ENCODE results near the gene HIPK2. TPM values are rescaled to one million over a fixed set of nuclear protein-coding genes. Genes with fewer than 3 reads are reported as not detected.
A peak's percentile ranks its signal among the peaks of the same experiment; 100 is the strongest.

The HIPK2 gene
- polyA plus RNA-seq, 3 donors: 1.6 to 12.1 (median 3.0) TPM

- Histone ChIP-seq H2AFZ (ENCODE audit: insufficient read depth, low read depth, low read length, poor library complexity, severe bottlenecking) (no peak overlapping the region), H4K20me1 (ENCODE audit: insufficient read depth, low read length) (peaks cover 98% of the 10 kb centered on the region), H3K9ac (ENCODE audit: insufficient read depth, low read length, poor library complexity, severe bottlenecking) (no peak overlapping the region), H3K27ac (ENCODE audit: low read depth in 1 of 2, low read length in 2 of 2) (peak overlapping the region in 1 of 2 donors; percentile 62), H3K36me3 (replicated peaks in 1 of 2; ENCODE audit: control insufficient read depth in 1 of 2, insufficient read depth in 2 of 2, low read length in 2 of 2) (peaks cover 0 to 15% of the 10 kb centered on the region in 2 donors), H3K4me3 (replicated peaks in 1 of 3; ENCODE audit: low read depth in 2 of 3, low read length in 3 of 3) (no peak overlapping the region), H3K9me3 (replicated peaks in 1 of 2; ENCODE audit: control insufficient read depth in 1 of 2, insufficient read depth in 1 of 2, low read length in 2 of 2) (no peaks in the 10 kb centered on the region), H3K79me2 (ENCODE audit: insufficient read depth, low read length) (peaks cover 98% of the 10 kb centered on the region), H3K27me3 (ENCODE audit: control insufficient read depth in 2 of 2, insufficient read depth in 2 of 2, low read length in 2 of 2) (no peaks in the 10 kb centered on the region), H3K4me1 (ENCODE audit: control insufficient read depth in 1 of 2, insufficient read depth in 2 of 2, low read length in 2 of 2) (peaks cover 30 to 46% of the 10 kb centered on the region in 2 donors), H3K4me2 (replicated peaks; ENCODE audit: extremely low read depth, low read length, poor library complexity, severe bottlenecking) (no peak overlapping the region)
- intact Hi-C loops (cut with micrococcal nuclease): loop anchor here in 1 of 2 donors (2.0 kb wide), 1 partner anchor 50 kb away; no protein-coding TSS in a partner anchor
- Mint-ChIP-seq H3K27me3 (ENCODE audit: low read depth in 3 of 3) (no peaks in the 10 kb centered on the region), H3K4me3 (no peak overlapping the region), H3K9me3 (no peaks in the 10 kb centered on the region), H3K4me1 (peaks cover 59% of the 10 kb centered on the region), H3K27ac (peak overlapping the region; percentile 58 to 91 (median 68)), H3K36me3 (peaks cover 50 to 58% of the 10 kb centered on the region in 2 donors)
- TF ChIP-seq CTCF (IDR thresholded peaks at IDR 0.05): no peak
- DNase-seq: peak in 2 of 3 donors; percentile 63 to 75
- 90% methylated on average over 2 of the region's 5 CpGs for WGBS (ENCODE audit: insufficient coverage)
Observed at GRCh38 chr7:139748941-139749340, 28.9 kb downstream of the HIPK2 start.

GRCh38 chr7:139748373-139748765, 29.4 kb downstream of the HIPK2 start:
- 86% methylated on average over 3 of the region's 9 CpGs for WGBS (ENCODE audit: insufficient coverage)
- no peak for TF ChIP-seq CTCF (IDR thresholded peaks at IDR 0.05)
- intact Hi-C loops (cut with micrococcal nuclease): loop anchor here in 1 of 2 donors (2.0 kb wide), 1 partner anchor 50 kb away; no protein-coding TSS in a partner anchor
- H3K27ac ChIP-seq (ENCODE audit: low read depth in 1 of 2, low read length in 2 of 2): peak overlapping the region in 1 of 2 donors; percentile 62
- Mint-ChIP-seq H3K4me3 (no peak overlapping the region), H3K27ac (peak overlapping the region in 6 of 7 donors; percentile 58 to 91 (median 64)), H3K36me3 (peaks cover 48 to 53% of the 10 kb centered on the region in 2 donors), H3K27me3 (ENCODE audit: low read depth in 3 of 3) (no peaks in the 10 kb centered on the region), H3K9me3 (no peaks in the 10 kb centered on the region), H3K4me1 (peaks cover 64% of the 10 kb centered on the region)
- peaks cover 0 to 14% of the 10 kb centered on the region in 2 donors for H3K36me3 ChIP-seq (replicated peaks in 1 of 2; ENCODE audit: control insufficient read depth in 1 of 2, insufficient read depth in 2 of 2, low read length in 2 of 2)
- peaks cover 30 to 46% of the 10 kb centered on the region in 2 donors for H3K4me1 ChIP-seq (ENCODE audit: control insufficient read depth in 1 of 2, insufficient read depth in 2 of 2, low read length in 2 of 2)
- H3K27me3 ChIP-seq (ENCODE audit: control insufficient read depth in 2 of 2, insufficient read depth in 2 of 2, low read length in 2 of 2): no peaks in the 10 kb centered on the region
- H3K9ac ChIP-seq (ENCODE audit: insufficient read depth, low read length, poor library complexity, severe bottlenecking): no peak overlapping the region
- no peaks in the 10 kb centered on the region for H3K9me3 ChIP-seq (replicated peaks in 1 of 2; ENCODE audit: control insufficient read depth in 1 of 2, insufficient read depth in 1 of 2, low read length in 2 of 2)
- no peak overlapping the region for H3K4me2 ChIP-seq (replicated peaks; ENCODE audit: extremely low read depth, low read length, poor library complexity, severe bottlenecking)
- no peak overlapping the region for H2AFZ ChIP-seq (ENCODE audit: insufficient read depth, low read depth, low read length, poor library complexity, severe bottlenecking)
- H4K20me1 ChIP-seq (ENCODE audit: insufficient read depth, low read length): peaks cover 98% of the 10 kb centered on the region
- H3K4me3 ChIP-seq (replicated peaks in 1 of 3; ENCODE audit: low read depth in 2 of 3, low read length in 3 of 3): no peak overlapping the region
- DNase-seq: peak in 1 of 3 donors; percentile 57
- peaks cover 98% of the 10 kb centered on the region for H3K79me2 ChIP-seq (ENCODE audit: insufficient read depth, low read length)

All from CD14-positive monocyte (primary cell).